GM12891 (cell line): ENCODE measurements around the gene ROBO3.

Source experiments
- DNase-seq: peaks from one replicate; pipeline ENCODE4 v3.0.0; 2011; ENCODE audit warnings: low spot score; ENCODE audit not compliant: insufficient read length
- FAIRE-seq: peaks from 2 replicates; lab custom pipeline; 2011; peaks lifted over from hg19 to GRCh38; lab: Jason Lieb, UNC
- PAX5 ChIP-seq: IDR thresholded peaks from 2 replicates; pipeline ENCODE4 v1.6.1; 2011; ENCODE audit warnings: low read length, moderate library complexity, mild to moderate bottlenecking; ENCODE audit not compliant: insufficient read depth, severe bottlenecking
- POLR2A ChIP-seq: IDR thresholded peaks from 2 replicates; pipeline ENCODE4 v1.6.1; 2011; ENCODE audit warnings: low read depth, low read length, control low read depth
- POLR2AphosphoS5 ChIP-seq: IDR thresholded peaks from 2 replicates; pipeline ENCODE4 v1.6.1; 2011; ENCODE audit warnings: low read depth, low read length, control low read depth
- POU2F2 ChIP-seq: IDR thresholded peaks from 2 replicates; pipeline ENCODE4 v1.6.1; 2011; ENCODE audit warnings: low read depth, mild to moderate bottlenecking, control low read depth, low read length, moderate library complexity
- SPI1 ChIP-seq: IDR thresholded peaks from 2 replicates; pipeline ENCODE4 v1.6.1; 2011; ENCODE audit warnings: low read depth, low read length, control low read depth
- TAF1 ChIP-seq: IDR thresholded peaks from 2 replicates; pipeline ENCODE4 v1.6.1; 2011; ENCODE audit warnings: low read depth, low read length, control low read depth

Gene ROBO3

DNA sequence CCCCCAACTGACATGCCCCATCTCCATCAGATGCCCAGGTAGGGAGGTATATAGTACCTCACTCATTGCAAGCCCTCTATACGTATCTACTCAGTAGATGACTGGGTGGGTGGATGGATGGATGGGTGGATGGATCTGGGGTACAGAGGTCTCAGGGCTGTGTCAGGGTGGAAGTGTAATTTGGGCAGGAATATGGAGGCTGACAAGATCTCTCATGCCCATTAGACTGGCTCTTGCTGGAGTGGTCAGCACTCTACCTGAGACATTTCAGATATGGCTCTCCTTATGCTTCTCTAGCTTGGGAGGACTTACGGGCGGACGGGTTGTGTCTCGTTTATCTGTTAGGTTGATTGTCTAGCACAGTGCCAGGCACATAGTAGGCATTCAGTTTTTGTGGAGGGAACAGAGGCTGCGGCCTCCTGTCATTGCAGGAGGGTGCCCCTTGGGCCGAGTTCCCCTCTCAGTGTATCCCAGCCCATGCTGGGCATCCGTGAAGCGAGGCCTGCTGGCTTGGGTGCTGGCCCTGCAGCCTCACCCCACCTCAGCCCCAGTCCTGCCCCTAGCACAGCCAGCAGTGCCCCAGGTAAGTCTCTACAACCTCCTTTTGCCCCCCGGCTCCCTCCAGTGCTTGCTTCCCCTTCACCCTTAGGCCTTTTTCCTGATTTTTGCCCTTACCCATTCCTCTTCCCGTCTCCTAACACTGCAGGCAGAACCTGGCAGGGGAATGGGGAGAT, 13.7 kb downstream of the ROBO3 start:
- FAIRE-seq, result no peak
- TF ChIP-seq POLR2AphosphoS5, result no peak

DNA sequence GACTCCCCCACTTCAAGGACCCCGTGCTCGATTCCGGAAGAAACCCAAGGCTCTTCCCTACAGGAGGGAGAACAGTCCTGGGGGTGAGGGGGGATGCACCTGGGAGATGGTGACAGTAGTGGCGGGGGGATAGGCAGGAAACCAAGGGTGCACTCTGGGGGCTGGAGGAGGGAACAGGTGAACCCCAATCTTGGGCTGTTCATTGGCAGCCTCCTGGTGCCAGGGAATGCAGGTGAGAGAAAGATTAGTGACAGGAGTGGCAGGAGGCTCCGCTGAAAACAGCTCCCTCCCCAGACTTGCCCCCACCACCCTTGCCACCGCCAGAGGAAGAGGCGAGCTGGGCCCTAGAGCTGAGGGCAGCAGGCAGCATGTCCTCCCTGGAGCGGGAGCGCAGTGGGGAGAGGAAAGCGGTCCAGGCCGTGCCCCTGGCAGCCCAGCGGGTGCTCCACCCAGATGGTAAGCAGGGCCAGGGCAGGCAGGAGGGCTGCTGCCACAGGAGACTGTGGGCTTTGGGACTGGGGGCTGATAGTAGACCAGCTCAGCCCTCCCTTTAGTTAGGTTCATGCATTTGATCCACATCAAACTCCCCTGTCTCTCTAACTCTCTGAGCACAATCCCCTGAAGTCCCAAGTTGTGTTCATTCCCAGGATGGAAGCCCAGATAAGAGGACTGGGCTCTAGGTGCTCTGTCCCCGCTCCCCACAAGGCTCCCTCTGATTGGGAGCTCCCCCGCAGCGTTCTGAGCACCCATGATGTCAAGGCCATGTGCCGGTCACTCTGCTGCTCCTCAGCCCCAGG, 14.5 kb downstream of the ROBO3 start:
- FAIRE-seq (no peak), DNase-seq (no peak)
- TF ChIP-seq POLR2A, result no peak
- TF ChIP-seq TAF1, result no peak
- no peak for TF ChIP-seq SPI1
- TF ChIP-seq POU2F2, result no peak
- no peak for TF ChIP-seq PAX5
- no peak for TF ChIP-seq POLR2AphosphoS5

More for the DNA sequence above, 13.7 kb downstream of the ROBO3 start:
- no peak for DNase-seq

DNA sequence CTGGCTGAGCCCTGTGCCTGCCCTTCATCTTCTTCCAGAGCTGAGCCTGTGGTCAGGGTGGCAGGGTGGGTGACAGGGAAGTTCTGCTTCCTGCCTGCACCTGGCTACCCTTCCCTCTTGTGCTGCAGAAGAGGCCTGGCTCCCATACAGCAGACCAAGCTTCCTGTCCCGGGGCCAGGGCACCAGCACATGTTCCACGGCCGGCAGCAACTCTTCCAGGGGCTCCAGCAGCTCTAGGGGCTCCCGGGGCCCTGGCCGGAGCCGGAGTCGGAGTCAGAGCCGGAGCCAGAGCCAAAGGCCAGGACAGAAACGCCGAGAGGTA, 15.0 kb downstream of the ROBO3 start:
- no peak for DNase-seq
- TF ChIP-seq POLR2AphosphoS5 (no peak), PAX5 (no peak), SPI1 (no peak), POU2F2 (no peak), POLR2A (no peak), TAF1 (no peak)
- FAIRE-seq, result no peak

DNA sequence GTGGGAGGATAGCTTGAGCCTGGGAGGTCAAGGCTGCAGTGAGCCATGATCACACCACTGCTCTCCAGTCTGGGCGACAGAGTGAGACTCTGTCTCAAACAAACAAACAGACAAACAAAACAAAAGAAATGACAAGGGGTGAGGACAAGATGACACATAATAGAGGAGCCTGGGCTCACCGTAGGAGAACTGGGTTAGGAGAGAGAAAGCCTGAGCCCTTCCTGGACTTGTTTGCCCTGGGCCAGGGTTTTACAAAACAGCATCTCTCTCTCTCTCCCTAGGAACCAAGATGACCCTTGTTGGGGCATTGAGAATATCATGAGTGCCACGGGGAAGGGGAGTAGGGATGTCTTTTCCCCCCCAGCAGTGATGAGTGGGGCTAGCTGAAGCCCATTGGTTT, 15.7 kb downstream of the ROBO3 start:
- TF ChIP-seq POU2F2, result no peak
- TF ChIP-seq POLR2A, result no peak
- TF ChIP-seq TAF1, result no peak
- TF ChIP-seq POLR2AphosphoS5, result no peak
- TF ChIP-seq PAX5, result no peak
- TF ChIP-seq SPI1, result no peak
- no peak for FAIRE-seq
- no peak for DNase-seq

DNA sequence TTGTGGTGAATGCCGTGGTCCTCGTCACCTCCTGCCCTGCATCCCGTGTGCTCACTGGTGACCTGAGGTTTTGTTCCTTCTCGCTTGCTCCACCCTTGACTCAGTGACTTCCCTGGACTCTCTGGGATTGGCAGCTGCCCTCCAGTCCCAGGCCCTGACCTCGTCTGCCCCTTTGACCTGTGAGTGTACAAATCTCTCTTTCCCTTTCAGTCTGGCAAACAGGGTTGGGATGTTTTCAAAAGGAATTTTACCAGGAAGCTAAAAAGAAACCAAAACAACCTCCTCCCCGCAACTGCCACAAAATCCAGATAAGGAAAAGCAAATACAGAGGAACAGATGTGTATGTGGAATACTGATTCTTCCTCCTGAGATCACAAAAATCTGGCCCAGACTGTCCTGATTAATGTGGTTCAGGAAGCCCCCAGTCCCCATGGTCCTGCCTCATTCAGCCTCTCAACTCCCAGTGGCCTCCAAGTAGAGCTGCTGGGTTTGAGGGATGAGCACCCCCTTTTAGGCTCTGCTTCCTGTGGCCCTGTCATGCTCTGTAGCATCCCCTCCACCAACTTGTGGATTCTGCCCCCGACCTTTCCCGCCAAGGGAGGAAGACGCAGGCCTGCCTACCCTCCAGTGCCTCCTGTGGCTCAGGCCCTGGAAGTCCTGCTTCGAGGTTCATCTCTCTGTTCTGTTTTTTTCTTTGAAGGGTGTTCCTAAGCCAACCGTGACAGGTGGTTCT, 17.3 kb downstream of the ROBO3 start:
- no peak for FAIRE-seq
- no peak for DNase-seq
- no peak for TF ChIP-seq POLR2A
- no peak for TF ChIP-seq POLR2AphosphoS5
- TF ChIP-seq SPI1, result no peak
- TF ChIP-seq TAF1, result no peak
- TF ChIP-seq PAX5, result no peak
- TF ChIP-seq POU2F2, result no peak

DNA sequence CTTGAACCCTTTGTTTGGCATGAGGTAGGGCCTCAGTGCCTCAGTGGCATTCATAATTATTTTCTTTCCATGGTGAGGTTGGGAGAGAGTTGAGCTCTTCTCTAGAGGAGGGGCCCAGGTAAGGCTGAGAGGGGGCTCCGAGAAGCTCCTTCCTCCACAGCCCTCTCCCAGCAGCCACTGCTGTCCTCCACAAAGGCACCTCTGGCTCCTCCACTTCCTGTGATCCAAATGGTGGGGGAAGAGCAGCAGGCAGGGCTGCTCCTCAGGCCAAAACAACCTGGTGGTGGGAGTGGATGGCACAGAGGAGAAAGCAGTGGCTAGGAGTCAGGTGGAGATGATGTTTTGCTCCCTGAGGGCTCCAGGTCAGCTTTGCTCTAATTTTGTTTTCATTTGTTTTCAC, 19.1 kb downstream of the ROBO3 start:
- TF ChIP-seq POU2F2 (no peak), TAF1 (no peak), POLR2AphosphoS5 (no peak), SPI1 (no peak), POLR2A (no peak), PAX5 (no peak)
- no peak for FAIRE-seq
- no peak for DNase-seq

DNA sequence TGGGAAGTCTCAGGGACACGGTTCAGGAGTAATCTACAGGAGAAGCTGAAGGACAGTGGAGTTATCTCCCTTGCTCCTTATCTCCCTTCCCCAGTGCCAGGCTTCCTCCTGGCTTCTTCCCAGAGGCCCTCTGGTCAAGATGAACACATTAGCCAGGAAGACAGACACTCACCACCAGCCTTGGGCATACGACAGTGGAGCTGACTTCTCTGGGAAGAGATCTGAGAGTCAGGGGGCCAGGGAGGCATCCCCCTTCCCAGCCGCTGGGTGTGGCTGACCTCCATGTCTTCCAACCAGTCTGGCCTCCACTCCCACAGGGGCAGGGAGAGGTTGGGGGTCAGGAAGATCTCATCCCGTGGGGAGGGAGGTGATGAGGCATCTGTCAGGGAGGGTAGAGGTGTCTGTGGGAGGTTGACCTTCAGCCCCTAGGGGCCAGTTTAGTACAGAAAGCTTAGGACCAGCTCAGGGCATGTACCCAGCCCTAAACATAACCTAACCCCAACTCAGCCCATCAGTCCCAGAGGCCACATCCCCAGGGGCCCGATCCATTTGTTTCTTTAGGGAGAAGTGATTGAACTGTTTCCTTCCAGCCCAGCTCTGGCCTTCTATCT, 19.7 kb downstream of the ROBO3 start:
- no peak for FAIRE-seq
- DNase-seq, result no peak
- TF ChIP-seq POLR2AphosphoS5, result no peak
- TF ChIP-seq POLR2A, result no peak
- TF ChIP-seq PAX5, result no peak
- no peak for TF ChIP-seq TAF1
- TF ChIP-seq POU2F2, result no peak
- no peak for TF ChIP-seq SPI1

DNA sequence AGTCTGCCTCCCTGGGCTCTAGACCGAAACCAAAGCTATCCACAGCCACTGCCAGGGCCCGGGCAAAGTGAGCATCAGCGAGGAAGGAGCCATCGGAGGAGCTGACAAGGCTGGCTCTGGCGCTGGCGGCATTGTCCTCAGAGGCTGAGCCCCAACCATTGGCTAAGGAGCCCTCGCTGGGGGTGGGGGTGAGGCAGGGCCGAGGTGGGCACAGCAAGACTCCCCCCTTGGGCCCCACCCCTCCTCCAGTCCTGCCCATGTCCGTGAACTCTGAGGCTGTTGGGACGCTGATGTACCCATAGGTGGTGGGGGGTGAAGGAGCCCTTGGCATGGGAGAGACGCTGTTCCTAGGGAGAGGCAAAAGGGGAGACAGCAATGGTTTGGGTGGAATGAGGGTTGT, 21.2 kb downstream of the ROBO3 start:
- FAIRE-seq, result no peak
- no peak for TF ChIP-seq POLR2A
- TF ChIP-seq SPI1, result no peak
- no peak for TF ChIP-seq POU2F2
- no peak for TF ChIP-seq POLR2AphosphoS5
- TF ChIP-seq TAF1, result no peak
- TF ChIP-seq PAX5, result no peak
- DNase-seq, result no peak

DNA sequence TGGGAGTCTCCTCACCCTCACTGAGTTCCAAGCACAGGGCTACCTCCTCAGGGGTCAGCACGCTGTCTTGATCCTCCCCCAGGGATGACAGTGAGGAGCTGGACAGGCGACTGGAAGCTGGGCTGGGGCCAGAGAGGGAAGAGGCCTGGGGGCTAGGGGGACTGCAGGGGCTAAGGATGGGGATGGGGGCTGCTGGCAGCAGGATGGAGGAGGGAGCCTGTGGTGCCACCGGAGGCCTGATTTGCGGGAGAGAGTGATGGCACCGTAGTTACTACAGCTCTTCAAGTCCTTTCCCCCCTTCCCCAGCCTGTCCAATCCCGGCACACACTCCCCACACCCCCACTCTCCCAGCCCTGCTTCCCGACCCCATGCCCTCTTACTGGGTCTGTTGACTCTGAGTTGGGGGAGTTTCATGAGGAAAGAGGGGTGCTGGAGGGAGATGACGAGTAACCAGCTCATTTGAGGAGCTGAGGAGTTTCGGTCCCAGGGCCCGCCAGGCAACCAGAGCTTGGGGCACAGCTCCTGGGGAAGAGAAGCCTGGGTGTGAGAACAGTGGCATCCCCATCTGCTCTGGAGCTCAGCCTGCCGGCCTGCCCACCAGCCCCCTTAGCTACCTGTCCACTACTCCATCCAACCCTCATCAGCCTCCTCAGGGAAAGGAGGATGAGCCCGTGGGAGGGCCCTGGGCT, 21.9 kb downstream of the ROBO3 start:
- TF ChIP-seq PAX5, result no peak
- no peak for TF ChIP-seq POLR2AphosphoS5
- TF ChIP-seq TAF1, result no peak
- TF ChIP-seq SPI1, result no peak
- no peak for TF ChIP-seq POU2F2
- no peak for TF ChIP-seq POLR2A
- DNase-seq, result no peak
- FAIRE-seq, result no peak
